Mucosa of descending colon (tissue), 3 donors: ENCODE data around the gene HBB. TPM values are rescaled to one million over a fixed set of nuclear protein-coding genes. Genes with fewer than 3 reads are reported as not detected.

Source experiments
- ATAC-seq: fragments of 200-7000 bp; cut with Tn5 transposase; one replicate; pipeline ENCODE4 v1.9.1; 2020; ENCODE audit warnings: mild to moderate bottlenecking, moderate library complexity
- DNase-seq, 3 donors: peaks; one replicate each; pipeline ENCODE4 v3.0.0-alpha.2; 2020
- H3K36me3 ChIP-seq: fragments of 200-600 bp; one replicate; pipeline ENCODE4 v1.8.0; 2021; ENCODE audit warnings: low read depth, mild to moderate bottlenecking
- H3K4me1 ChIP-seq: fragments of 200-600 bp; one replicate; pipeline ENCODE4 v1.8.0; 2021; ENCODE audit warnings: low read depth, mild to moderate bottlenecking
- H3K4me3 ChIP-seq: fragments of 200-600 bp; one replicate; pipeline ENCODE4 v1.8.0; 2021; ENCODE audit warnings: mild to moderate bottlenecking
- H3K9me3 ChIP-seq: fragments of 200-600 bp; one replicate; pipeline ENCODE4 v1.8.0; 2021; ENCODE audit warnings: mild to moderate bottlenecking
- intact Hi-C, 2 donors: fragments of 100-400 bp; cut with DNase I in 1 of 2; cut with micrococcal nuclease in 1 of 2; formaldehyde crosslinking; loops; one replicate each; pipeline versions ENCODE4 v1.11.0 to v1.11.1; 2022; cut with DNase I, micrococcal nuclease
- total RNA-seq, 3 donors: library from RNA; stranded (reverse); fragmentation: NEBNext Ultra II Directional in 2 of 3; extraction: Animal tissue kit (Norgen Biotek cat#: 25700) in 2 of 3; gene quantifications; one replicate each; pipeline versions ENCODE4 v1.2.1 to v1.2.4, GENCODE V29; 2021 to 2023
- TF ChIP-seq, protein P1 (sequence below): fragments of 200-600 bp; IDR thresholded peaks from one replicate; pipeline ENCODE4 v1.8.0; 2022; ENCODE audit warnings: antibody characterized with exemption, mild to moderate bottlenecking
- donor health status: DM: no; HTN: no; CAD: no; lungs with moderate emphysema.
- donor health status: DM: no; HTN: no; CAD: no.
- donor health status: DM: no; HTN: yes; CAD: no.

Gene HBB
- total RNA-seq, 3 donors from 2014 or later, result 2.5 to 11.1 (median 3.3) TPM

DNA sequence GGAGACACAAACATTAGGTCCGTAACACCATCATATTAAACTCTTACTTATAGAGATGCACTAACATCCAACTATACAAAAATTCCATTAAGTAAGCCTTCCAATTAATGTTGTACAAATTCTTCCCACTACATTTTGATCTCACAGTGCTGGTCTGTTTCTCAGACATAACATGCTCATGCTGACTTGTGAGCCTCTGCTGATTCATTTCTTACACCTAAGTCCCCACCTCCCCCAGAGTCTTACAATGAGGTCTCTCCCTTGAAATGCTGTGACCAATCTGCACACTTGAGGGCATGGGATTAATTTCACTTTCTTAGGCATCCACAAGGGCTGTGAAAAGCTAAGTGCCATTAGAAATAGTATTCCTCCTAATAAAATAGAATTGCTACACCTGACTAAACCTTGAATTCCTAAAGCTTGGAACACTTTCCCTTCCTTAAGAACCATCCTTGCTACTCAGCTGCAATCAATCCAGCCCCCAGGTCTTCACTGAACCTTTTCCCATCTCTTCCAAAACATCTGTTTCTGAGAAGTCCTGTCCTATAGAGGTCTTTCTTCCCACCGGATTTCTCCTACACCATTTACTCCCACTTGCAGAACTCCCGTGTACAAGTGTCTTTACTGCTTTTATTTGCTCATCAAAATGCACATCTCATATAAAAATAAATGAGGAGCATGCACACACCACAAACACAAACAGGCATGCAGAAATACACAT, 20.8 kb upstream of the HBB start:
- no peak for DNase-seq
- Histone ChIP-seq H3K9me3 (no peaks in the 10 kb centered on the region), H3K4me1 (no peaks in the 10 kb centered on the region), H3K4me3 (no peak overlapping the region), H3K36me3 (no peaks in the 10 kb centered on the region)
- TF ChIP-seq, protein P1, sequence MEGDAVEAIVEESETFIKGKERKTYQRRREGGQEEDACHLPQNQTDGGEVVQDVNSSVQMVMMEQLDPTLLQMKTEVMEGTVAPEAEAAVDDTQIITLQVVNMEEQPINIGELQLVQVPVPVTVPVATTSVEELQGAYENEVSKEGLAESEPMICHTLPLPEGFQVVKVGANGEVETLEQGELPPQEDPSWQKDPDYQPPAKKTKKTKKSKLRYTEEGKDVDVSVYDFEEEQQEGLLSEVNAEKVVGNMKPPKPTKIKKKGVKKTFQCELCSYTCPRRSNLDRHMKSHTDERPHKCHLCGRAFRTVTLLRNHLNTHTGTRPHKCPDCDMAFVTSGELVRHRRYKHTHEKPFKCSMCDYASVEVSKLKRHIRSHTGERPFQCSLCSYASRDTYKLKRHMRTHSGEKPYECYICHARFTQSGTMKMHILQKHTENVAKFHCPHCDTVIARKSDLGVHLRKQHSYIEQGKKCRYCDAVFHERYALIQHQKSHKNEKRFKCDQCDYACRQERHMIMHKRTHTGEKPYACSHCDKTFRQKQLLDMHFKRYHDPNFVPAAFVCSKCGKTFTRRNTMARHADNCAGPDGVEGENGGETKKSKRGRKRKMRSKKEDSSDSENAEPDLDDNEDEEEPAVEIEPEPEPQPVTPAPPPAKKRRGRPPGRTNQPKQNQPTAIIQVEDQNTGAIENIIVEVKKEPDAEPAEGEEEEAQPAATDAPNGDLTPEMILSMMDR, result no peak
- no peak for ATAC-seq
- intact Hi-C loops, result no loop called here

DNA sequence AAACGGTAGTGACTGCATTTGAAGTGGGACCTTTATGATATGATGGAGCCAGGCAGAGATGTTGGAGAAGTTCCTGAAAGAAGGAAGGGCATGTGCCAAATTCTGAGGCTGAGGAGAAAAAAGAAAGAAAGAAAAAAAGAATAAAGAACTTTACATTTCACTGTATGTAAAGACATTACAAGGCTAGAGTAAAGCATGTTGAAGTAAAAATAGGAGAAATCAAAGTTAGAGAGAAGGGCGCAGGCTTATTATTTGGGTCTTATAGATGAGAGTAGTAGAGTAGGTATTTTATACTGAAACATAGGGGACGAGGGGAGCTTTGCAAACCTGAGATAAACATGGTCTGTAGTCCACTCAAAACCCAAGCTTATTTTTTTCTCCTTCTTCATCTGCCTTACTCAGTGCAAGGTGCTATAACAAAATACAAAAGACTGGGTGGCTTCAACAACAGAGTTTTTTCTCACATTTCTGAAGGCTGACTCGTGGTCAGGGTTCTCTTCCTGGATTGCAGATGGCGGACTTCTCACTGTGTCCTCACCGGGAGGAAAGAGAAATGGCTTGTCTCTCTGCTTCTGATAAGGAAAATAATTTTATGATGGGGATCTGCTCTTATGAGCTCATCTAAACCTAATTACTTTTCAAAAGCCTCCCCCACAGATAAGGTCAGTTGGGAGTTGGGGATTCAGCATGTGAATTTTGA, 20.1 kb upstream of the HBB start:
- DNase-seq (no peak), ATAC-seq (no peak)
- H3K9me3 ChIP-seq, result no peaks in the 10 kb centered on the region
- TF ChIP-seq, protein P1, result no peak
- H3K36me3 ChIP-seq, result no peaks in the 10 kb centered on the region
- H3K4me1 ChIP-seq, result no peaks in the 10 kb centered on the region
- intact Hi-C loops, result no loop called here
- no peak overlapping the region for H3K4me3 ChIP-seq

DNA sequence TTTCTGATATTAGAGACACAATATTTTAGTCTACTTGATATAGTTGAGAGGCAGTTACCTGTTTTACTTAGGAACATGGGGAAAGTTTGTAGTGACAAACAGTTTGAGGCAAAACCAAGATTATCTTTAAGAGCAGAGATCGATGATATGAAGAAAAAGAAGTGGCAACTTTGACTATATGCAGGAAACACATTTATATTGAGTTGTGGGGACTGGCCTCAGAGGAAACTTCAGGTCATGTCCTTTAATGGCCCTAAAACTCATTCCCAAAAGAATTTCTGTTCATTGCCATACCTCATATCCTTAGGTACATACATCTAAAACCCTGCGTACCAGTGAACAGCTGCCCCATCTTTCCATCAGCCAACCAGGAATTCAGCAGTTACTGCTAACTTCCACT, 18.3 kb upstream of the HBB start:
- intact Hi-C loops, result no loop called here
- H3K36me3 ChIP-seq, result no peaks in the 10 kb centered on the region
- TF ChIP-seq, protein P1, result no peak
- ATAC-seq, result no peak
- DNase-seq, result no peak
- no peak overlapping the region for H3K4me3 ChIP-seq
- no peaks in the 10 kb centered on the region for H3K4me1 ChIP-seq
- no peaks in the 10 kb centered on the region for H3K9me3 ChIP-seq

DNA sequence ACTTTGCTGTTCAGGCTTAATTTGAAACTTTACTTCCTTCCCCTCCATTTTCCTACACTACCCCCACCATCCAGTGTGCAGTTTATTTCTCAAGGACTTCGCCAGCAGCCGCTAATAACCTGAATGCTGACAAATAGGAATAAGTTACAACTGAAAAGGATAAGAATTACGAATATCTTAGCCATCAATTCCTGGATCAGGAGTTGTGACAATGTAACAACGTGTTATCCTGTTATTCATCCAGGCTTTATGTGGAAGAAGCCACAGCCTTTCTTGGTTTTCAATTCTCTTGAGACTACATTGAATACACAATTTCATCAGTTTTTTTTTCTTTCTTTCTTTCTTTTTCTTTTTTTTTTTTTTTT, 16.9 kb upstream of the HBB start:
- TF ChIP-seq, protein P1, result no peak
- Histone ChIP-seq H3K9me3 (no peaks in the 10 kb centered on the region), H3K4me1 (no peaks in the 10 kb centered on the region), H3K4me3 (no peak overlapping the region), H3K36me3 (no peaks in the 10 kb centered on the region)
- no peak for ATAC-seq
- DNase-seq, result no peak
- intact Hi-C loops, result no loop called here

DNA sequence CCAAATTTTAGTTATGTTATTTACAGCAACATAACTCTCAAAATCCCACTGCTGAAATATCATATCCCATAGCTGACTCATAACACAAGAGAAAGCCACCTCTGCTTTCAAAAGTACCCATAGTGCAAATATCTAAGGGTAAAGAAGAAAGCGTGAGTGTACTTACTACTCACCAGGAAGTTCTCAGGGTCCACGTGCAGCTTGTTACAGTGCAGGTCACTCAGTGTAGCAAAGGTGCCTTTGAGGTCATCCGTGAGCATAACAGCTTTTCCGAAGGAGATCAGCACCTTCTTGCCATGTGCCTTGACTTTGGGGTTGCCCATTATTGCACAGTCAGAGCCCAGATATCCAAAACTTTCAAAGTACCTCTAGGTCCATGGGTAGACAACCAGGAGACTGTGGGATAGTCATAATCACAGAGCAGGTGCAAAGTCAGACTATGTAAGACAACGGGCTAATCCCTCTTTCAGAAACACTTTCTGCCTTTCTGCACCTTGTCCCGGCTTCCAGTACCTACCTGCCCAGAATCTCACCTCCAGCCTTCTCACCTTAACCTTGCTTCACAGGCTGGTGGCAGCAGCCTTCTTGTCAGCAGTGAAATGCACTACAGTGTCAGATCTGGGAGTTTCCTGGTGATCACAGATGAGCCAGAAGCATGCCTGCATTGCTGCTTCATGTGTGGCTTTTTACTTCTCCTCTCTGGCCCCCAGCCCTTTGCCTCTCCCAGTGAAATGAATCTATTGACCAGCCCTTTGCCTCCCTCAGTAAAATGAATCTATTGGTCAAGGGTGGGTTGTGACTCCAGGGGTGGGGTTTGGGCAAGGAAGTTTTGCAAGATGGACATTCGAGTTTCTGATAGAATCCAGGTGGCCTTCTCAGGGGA, 16.3 kb upstream of the HBB start:
- no peak for ATAC-seq
- Histone ChIP-seq H3K4me3 (no peak overlapping the region), H3K36me3 (no peaks in the 10 kb centered on the region), H3K9me3 (no peaks in the 10 kb centered on the region), H3K4me1 (no peaks in the 10 kb centered on the region)
- TF ChIP-seq, protein P1, result no peak
- intact Hi-C loops, result no loop called here
- DNase-seq, result no peak
